CD4-positive, alpha-beta T cell (primary cell): ENCODE data around the gene LIPA. TPM values are rescaled to one million over a fixed set of nuclear protein-coding genes. Genes with fewer than 3 reads are reported as not detected.

Experiments
- ATAC-seq: fragments of 200-7000 bp; cut with Tn5 transposase; one replicate; pipeline ENCODE4 v1.10.0; 2022; ENCODE audit warnings: mild to moderate bottlenecking; ENCODE audit not compliant: poor library complexity
- CTCF ChIA-PET: fragments of 350-600 bp; sonication (Branson Sonifier 250); formaldehyde crosslinking; loops from one replicate; lab custom pipeline; 2021; ENCODE audit warnings: antibody characterized with exemption, inconsistent platforms; lab: Charles Lee
- POLR2A ChIA-PET: fragments of 350-600 bp; sonication (Branson Sonifier 250); formaldehyde crosslinking; loops from one replicate; lab custom pipeline; 2021; ENCODE audit warnings: antibody characterized with exemption, inconsistent platforms; lab: Charles Lee
- DNase-seq, 14 experiments: peaks; one replicate each; pipeline ENCODE4 v3.0.0-alpha.2; 2013 to 2020; ENCODE audit warnings: mixed read lengths in 2 of 14
- H3K27ac ChIP-seq, 2 donors: one replicate each; pipeline versions ENCODE4 v1.5.1 to v1.7.0; 2013; ENCODE audit warnings: low read length in 2 of 2, low read depth in 1 of 2, mild to moderate bottlenecking in 1 of 2
- H3K27me3 ChIP-seq, 2 experiments: 1 replicate in 1 of 2; 2 replicates in 1 of 2; pipeline versions ENCODE4 v1.6.1 to v1.7.0; 2013; ENCODE audit warnings: low read length in 2 of 2, control low read depth in 1 of 2, mild to moderate bottlenecking in 1 of 2, moderate library complexity in 1 of 2; ENCODE audit not compliant: insufficient read depth in 2 of 2, control insufficient read depth in 1 of 2
- H3K36me3 ChIP-seq: one replicate; pipeline ENCODE4 v1.6.1; 2013; ENCODE audit warnings: low read length, control low read depth; ENCODE audit not compliant: insufficient read depth
- H3K4me1 ChIP-seq: one replicate; pipeline ENCODE4 v1.6.1; 2013; ENCODE audit warnings: low read length, control low read depth; ENCODE audit not compliant: insufficient read depth
- H3K4me3 ChIP-seq: one replicate; pipeline ENCODE4 v1.5.1; 2013; ENCODE audit warnings: mild to moderate bottlenecking, low read length, moderate library complexity
- H3K9me3 ChIP-seq, 2 experiments: 1 replicate in 1 of 2; 2 replicates in 1 of 2; pipeline versions ENCODE4 v1.6.1 to v1.7.0; 2013; ENCODE audit warnings: low read length in 2 of 2, mild to moderate bottlenecking in 2 of 2, control low read depth in 1 of 2, moderate library complexity in 1 of 2; ENCODE audit not compliant: control insufficient read depth in 1 of 2, insufficient read depth in 1 of 2
- H3K27ac Mint-ChIP-seq: one replicate; pipeline ENCODE4 v1.8.0; 2020; ENCODE audit warnings: mixed read lengths
- H3K27me3 Mint-ChIP-seq: one replicate; pipeline ENCODE4 v1.8.0; 2021; ENCODE audit warnings: mixed read lengths
- H3K36me3 Mint-ChIP-seq: one replicate; pipeline ENCODE4 v1.8.0; 2021; ENCODE audit warnings: low read depth, mixed read lengths
- H3K4me1 Mint-ChIP-seq: one replicate; pipeline ENCODE4 v1.8.0; 2021; ENCODE audit warnings: low read depth, mixed read lengths
- H3K4me3 Mint-ChIP-seq: one replicate; pipeline ENCODE4 v1.8.0; 2020; ENCODE audit warnings: mild to moderate bottlenecking, mixed read lengths
- H3K9me3 Mint-ChIP-seq: one replicate; pipeline ENCODE4 v1.8.0; 2020; ENCODE audit warnings: mixed read lengths
- CTCF ChIP-seq: fragments of 200-600 bp; IDR thresholded peaks from one replicate; pipeline ENCODE4 v1.8.0; 2022; ENCODE audit warnings: antibody characterized with exemption, mild to moderate bottlenecking
- intact Hi-C, 2 experiments: fragments of 100-400 bp; cut with DNase I in 1 of 2; cut with micrococcal nuclease in 1 of 2; formaldehyde crosslinking; loops; one replicate each; pipeline versions ENCODE4 v1.15.1 to v1.9.0; 2023 to 2025; cut with DNase I, micrococcal nuclease
- total RNA-seq, 174 experiments: library from RNA in 2 of 174; stranded (reverse) in 2 of 174; gene quantifications; one replicate each; pipeline ENCODE4 v1.2.3 and lab custom pipeline; 2021 to 2026

LIPA gene
- total RNA-seq, 2 experiments from 2014 or later = 15.6 to 16.4 TPM

GRCh38 chr10:89189211-89189734, 62.3 kb downstream of the LIPA start:
- Mint-ChIP-seq H3K9me3 (no peaks in the 10 kb centered on the region), H3K27ac (no peak overlapping the region), H3K36me3 (no peaks in the 10 kb centered on the region), H3K4me3 (no peak overlapping the region), H3K4me1 (no peaks in the 10 kb centered on the region), H3K27me3 (peaks cover 6% of the 10 kb centered on the region)
- no peak for ATAC-seq
- Histone ChIP-seq H3K9me3 (no peaks in the 10 kb centered on the region), H3K27me3 (no peaks in the 10 kb centered on the region), H3K4me1 (no peaks in the 10 kb centered on the region), H3K27ac (no peak overlapping the region), H3K36me3 (no peaks in the 10 kb centered on the region), H3K4me3 (no peak overlapping the region)
- POLR2A ChIA-PET = no interaction called here
- no peak for TF ChIP-seq CTCF
- intact Hi-C loops = no loop called here
- CTCF ChIA-PET = no interaction called here
- no peak for DNase-seq

- Histone ChIP-seq H3K27me3 (no peaks in the 10 kb centered on the region), H3K4me1 (no peaks in the 10 kb centered on the region), H3K4me3 (no peak overlapping the region), H3K27ac (no peak overlapping the region), H3K9me3 (no peaks in the 10 kb centered on the region), H3K36me3 (no peaks in the 10 kb centered on the region)
- ChIA-PET CTCF (no interaction called here), POLR2A (no interaction called here)
- Mint-ChIP-seq H3K27ac (no peak overlapping the region), H3K4me1 (no peaks in the 10 kb centered on the region), H3K36me3 (no peaks in the 10 kb centered on the region), H3K27me3 (peaks cover 5% of the 10 kb centered on the region), H3K9me3 (no peaks in the 10 kb centered on the region), H3K4me3 (no peak overlapping the region)
- intact Hi-C loops = no loop called here
- DNase-seq = no peak
- TF ChIP-seq CTCF = no peak
- ATAC-seq = no peak
These were observed 65.9 kb downstream of the LIPA start for GRCh38 chr10:89185658-89186057.

GRCh38 chr10:89184638-89185037, 66.9 kb downstream of the LIPA start:
- Mint-ChIP-seq H3K36me3 (no peaks in the 10 kb centered on the region), H3K4me3 (no peak overlapping the region), H3K27ac (no peak overlapping the region), H3K4me1 (no peaks in the 10 kb centered on the region), H3K9me3 (no peaks in the 10 kb centered on the region), H3K27me3 (peaks cover 5% of the 10 kb centered on the region)
- no peaks in the 10 kb centered on the region for H3K27me3 ChIP-seq
- no peak for ATAC-seq
- H3K9me3 ChIP-seq = peaks cover 0 to 3% of the 10 kb centered on the region in 2 experiments
- DNase-seq = no peak
- H3K27ac ChIP-seq = no peak overlapping the region
- ChIA-PET CTCF (no interaction called here), POLR2A (no interaction called here)
- H3K4me1 ChIP-seq = no peaks in the 10 kb centered on the region
- no peaks in the 10 kb centered on the region for H3K36me3 ChIP-seq
- H3K4me3 ChIP-seq = no peak overlapping the region
- intact Hi-C loops = no loop called here
- TF ChIP-seq CTCF = no peak
